T follicular helper cell (primary cell): ENCODE data around the gene RAD1.

Source experiments
- DNase-seq: peaks from one replicate; pipeline ENCODE4 v3.0.0-alpha.2; 2020; ENCODE audit warnings: low read depth

The RAD1 gene

DNA sequence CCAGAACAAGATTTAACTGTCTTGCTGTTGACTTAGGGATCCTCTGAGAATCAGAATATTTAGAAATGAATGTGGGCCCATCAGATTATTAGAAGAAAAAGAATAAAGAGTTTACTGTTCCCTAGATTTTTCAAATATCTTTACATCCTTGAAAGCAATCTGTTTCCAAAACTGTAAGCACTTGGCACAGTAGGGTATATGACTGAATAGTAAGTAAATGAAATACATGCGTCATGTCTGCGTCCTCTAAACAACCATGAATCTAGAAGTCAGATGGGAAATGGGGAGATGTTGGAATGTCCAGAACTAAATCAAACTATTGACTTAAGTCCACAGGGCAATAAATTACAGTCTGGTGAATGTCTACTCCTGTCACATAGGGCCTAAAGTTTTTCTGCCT is 50.2 kb downstream of the RAD1 start:
- no peak for DNase-seq

DNA sequence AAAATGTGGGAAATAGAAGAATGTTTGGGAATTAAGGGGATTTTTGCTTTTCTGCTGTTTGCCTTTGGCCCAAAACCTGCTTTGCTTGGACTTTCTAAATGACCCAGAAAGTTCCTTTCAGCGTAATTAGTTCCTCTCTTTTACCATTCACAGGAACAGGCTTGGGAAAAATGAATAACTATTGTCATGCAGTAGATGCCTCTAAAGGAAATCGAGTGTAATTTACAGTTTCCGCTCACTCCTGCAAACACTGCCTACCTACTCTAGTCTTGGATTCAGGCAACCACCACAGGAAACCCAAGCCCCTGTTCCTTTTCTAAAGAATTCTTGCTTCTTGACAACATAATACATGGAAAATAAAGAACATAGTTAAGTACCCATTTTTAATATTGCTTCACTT is 51.4 kb downstream of the RAD1 start:
- DNase-seq, result no peak

- DNase-seq, result no peak
Measured at GRCh38 chr5:34859253-34859652, 56.1 kb downstream of the RAD1 start.

GRCh38 chr5:34858790-34859189 is 56.5 kb downstream of the RAD1 start:
- no peak for DNase-seq

GRCh38 chr5:34857894-34858293 is 57.4 kb downstream of the RAD1 start:
- DNase-seq, result no peak

- DNase-seq, result no peak
Measured at GRCh38 chr5:34857161-34857560, 58.1 kb downstream of the RAD1 start.
